HG03439 (cell line): ENCODE results near the gene TCEAL2.
"Not testable (repeated sequence)": the region's sequence is repeated elsewhere in the genome, so short reads cannot be mapped to it uniquely, and the experiment has no call there.

Experiments used
- ATAC-seq: cut with Tn5 transposase; IDR thresholded peaks from one replicate; pipeline ENCODE4 v1.9.1; 2021; ENCODE audit warnings: mild to moderate bottlenecking, moderate library complexity; ENCODE audit not compliant: unreplicated experiment

Gene TCEAL2

DNA sequence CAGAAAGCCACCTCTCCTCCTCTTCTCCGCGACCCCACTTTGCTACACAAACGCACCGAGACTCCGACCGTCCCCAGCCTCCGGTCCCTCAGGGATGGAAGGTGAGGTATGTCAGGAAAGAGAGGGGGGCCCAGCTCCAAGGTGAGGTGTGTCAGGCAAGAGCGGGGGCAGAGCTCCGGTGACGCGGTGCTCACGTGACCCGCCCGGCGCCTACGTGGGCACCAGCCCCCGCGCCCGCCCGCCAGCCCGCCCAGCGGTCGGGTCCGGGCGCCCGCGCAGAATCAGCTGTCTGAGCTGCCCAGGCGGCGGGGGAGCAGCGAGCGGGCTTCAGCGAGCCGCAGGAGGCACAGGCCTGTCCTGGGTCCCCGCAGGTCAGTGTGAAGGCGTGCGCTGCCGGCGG lies at the start of gene TCEAL2:
Gene TCEAL2, plus strand, starts transcription at position 244 of the 400 bp plus-strand sequence. CDS start 1,152 bp downstream, outside the sequence.
- not testable (repeated sequence) for ATAC-seq

DNA sequence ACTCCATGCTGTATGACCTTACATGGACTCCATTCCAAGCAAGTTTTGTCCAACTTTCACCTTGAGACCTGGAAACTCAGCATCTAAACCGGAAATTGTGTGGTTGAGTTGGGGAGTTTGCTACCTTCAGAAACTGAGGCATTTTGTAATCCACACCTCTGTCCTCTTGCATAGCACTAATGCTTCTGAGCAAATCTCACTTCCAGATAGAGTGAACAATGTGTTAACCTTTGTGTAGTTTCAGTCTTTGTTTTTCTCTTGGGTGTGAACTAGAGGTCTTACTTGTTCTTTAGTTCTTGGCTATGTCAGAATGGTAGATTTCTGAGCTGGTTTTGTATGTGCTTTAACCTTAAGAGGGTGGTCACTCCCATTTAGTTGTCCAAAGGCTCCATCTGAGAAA lies 48.1 kb upstream of the TCEAL2 start:
- no peak for ATAC-seq

DNA sequence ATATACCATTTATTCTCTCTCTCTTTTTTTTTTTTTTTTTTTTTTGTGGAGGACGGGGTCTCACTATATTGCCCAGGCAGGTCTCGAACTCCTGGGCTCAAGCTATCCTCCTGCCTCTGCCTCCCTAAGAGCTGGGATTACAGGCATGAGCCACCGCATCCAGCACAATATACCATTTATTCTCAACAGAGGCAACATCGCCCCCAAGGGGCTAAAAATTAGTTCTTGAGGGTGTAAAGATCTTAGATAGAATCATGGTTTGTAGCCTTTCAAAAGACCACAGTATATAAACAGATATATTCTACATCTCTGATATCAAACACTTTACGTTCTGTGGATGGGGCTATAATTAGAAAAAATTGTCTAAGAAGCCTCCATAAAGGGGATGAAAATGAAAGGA lies 39.8 kb upstream of the TCEAL2 start:
- no peak for ATAC-seq

DNA sequence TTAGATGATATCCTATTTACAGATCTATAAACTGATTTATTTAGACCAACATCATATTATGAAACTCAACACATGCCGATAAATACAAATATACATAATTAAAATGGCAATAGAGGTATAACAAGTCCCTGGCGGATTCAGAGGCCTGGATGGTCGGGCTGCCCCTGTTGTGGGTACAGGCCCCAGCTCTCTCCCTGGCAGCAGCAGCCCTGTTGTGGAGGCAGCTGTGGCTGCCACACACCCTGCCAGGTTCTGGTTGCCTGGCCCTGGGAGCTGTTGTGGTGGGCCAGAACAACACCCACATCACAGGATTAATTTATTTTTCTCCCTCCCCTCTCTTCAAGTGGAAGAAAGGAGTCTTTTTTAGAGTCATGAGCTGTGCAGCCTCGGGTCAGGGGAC lies 12.1 kb upstream of the TCEAL2 start:
- ATAC-seq, result no peak

DNA sequence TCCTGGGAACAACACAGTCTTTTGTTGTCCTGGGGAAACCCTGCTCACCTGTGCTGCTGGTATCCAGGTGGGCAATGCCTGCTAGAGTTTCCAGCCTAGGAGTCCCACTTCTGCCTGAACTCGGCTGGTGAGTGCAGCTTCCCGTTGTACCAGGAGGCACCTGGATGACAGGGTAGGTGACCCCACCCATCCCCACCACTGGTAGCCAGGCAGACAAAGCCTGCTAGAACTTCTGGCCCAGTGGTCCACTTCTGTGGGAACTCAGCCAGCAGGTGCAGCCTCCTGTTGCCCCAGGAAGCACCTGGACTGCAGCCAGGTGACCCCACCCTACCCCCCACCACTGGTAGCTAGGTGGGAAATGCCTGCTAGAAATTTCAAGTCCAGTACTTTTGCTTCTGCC lies 9.7 kb upstream of the TCEAL2 start:
- ATAC-seq, result no peak

DNA sequence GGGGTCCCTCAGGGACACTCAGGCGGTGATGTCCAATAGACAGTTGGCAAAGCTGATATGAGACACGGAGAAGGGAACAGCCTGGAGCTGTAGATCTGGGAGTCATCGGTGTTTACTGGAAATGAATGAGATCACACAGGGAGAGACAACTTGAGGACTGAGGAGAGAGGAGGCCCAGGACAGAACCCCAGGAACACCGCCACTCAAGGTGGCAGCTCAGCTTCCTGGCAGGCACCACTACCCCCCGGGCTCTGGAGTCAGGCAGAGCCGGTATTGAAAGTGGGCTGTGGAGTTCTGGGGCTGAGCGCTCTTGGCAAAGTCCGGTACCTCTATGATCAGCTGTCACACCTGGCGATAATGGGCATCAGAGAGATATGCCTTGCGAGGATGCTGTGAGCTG lies 465 bp upstream of the TCEAL2 start:
- not testable (repeated sequence) for ATAC-seq

DNA sequence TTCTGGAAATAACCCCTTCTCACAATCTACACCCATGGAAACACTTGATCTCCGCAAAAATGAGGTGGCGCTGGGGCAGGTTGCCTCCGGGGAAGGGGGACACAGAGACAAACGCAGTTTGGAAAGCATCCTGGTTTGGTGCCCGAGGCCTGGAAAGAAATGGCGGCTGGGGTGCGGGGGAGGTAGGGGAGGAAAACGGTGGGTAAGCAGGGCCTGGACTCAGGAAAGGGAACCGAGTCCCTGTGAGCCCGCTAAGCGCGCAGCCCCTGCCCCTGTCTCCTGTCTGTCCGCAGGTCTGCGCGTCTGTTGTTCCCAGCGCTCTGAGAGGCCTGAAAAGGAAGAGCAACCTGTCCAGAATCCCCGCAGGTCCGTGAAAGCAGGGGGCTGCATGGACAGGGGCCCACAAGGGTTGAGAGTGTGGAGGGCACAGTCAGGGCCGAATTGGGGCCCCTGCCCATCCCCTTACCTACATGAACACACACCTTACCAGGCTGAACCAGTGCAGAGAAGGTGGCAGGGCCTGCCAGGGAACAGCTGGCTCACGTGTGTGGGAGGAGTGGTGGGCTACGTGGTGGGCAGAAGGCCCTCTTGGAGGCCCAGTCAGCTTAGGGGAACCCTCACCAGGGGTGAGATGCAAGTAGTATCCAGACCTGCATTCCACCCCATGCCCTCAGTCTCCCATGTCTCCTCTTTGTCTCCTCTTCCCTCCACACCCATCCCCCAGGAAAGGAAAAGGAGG lies 770 bp downstream of the TCEAL2 start:
- ATAC-seq, result not testable (repeated sequence)

DNA sequence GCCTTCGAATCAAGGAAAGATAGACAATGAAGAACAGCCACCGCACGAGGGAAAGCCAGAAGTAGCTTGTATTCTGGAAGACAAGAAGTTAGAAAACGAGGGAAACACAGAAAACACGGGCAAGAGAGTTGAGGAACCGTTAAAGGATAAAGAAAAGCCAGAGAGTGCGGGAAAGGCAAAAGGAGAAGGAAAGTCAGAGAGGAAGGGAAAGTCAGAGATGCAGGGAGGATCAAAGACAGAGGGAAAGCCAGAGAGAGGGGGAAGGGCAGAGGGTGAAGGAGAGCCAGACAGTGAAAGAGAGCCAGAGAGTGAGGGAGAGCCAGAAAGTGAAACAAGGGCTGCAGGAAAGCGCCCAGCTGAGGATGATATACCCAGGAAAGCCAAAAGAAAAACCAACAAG lies 1.4 kb downstream of the TCEAL2 start:
- ATAC-seq, result no peak

DNA sequence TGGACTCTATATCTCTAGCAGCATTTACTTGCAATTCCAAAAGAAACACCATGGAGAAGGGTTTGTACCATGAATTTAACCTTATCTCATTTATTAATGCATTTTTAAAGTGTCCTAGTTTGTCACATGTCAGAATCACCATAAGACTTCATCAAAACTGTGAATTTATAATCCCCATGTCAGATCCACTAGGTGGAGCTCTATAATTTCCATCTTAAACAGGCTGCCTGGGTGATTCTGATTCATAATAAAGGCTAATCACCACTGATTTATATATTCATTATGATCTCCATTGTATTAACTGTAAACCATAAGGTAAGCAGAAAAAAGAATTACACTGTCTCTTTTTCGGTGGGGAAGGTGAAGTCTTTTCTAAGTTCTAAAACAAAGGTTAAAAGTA lies 4.0 kb downstream of the TCEAL2 start:
- no peak for ATAC-seq

DNA sequence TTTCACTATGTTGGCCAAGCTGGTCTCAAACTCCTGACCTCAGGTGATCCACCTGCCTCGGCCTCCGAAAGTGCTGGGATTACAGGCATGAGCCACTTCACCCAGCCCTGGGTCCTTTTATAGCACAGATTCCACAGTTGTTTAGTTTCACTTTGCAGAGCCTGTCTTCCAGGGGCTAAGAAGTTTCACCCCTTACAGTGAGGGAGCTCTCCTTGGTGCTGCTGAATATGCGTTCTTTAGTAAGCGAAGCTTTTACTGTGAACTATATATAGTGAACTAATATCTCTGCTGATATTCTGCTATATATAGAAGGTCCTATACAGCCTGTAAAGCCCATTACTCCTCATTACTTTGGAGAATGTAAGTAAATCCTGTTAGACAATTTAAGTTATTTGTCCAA lies 12.6 kb downstream of the TCEAL2 start:
- ATAC-seq, result no peak

DNA sequence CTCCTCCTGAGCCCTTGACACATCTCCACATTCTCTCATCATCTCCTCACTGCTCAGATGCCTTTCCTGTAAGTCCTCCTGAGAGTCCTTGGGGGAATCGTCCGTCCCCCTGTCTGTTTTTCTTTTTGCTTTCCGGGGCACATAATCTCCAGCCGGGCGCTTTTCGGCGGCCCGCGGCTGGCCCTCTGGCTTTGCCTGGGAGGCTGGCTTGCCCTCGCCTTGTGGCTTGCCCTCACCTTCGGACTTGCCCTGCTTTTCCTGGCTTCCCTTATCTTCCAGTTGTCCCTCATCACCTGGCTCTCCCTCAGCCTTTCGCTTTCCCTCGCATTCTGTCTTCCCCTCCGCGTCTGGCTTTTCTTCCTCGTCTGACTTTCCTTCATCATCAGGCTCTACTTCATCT lies 15.4 kb downstream of the TCEAL2 start:
- not testable (repeated sequence) for ATAC-seq

DNA sequence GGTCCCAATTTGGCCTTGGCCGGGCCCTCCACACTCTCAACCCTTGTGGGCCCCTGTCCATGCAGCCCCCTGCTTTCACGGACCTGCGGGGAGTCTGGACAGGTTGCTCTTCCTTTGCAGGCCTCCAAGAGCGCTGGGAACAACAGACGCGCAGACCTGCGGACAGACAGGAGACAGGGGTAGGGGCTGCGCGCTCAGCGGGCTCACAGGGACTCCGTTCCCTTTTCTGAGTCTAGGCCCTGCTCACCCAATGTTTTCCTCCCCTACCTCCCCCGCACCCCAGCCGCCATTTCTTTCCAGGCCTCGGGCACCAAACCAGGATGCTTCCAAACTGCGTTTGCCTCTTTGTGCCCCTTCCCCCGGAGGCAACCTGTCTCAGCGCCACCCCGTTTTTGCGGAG lies 16.2 kb downstream of the TCEAL2 start:
- ATAC-seq, result not testable (repeated sequence)

DNA sequence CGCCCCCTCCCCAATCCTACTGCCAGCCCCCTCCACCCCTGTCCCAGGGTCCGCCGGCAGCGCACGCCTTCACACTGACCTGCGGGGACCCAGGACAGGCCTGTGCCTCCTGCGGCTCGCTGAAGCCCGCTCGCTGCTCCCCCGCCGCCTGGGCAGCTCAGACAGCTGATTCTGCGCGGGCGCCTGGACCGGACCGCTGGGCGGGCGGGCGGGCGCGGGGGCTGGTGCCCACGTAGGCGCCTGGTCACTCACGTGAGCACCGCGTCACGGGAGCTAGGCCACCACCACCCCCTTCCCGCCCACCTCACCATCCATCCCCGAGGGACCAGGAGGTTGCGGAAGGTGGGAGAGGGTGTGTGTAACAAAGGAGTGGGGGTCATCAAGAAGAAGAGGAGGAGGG lies 16.8 kb downstream of the TCEAL2 start, which contains the start of gene TCEAL6:
Gene TCEAL6, minus strand, starts transcription at position 208 of the 400 bp plus-strand sequence.
- not testable (repeated sequence) for ATAC-seq

DNA sequence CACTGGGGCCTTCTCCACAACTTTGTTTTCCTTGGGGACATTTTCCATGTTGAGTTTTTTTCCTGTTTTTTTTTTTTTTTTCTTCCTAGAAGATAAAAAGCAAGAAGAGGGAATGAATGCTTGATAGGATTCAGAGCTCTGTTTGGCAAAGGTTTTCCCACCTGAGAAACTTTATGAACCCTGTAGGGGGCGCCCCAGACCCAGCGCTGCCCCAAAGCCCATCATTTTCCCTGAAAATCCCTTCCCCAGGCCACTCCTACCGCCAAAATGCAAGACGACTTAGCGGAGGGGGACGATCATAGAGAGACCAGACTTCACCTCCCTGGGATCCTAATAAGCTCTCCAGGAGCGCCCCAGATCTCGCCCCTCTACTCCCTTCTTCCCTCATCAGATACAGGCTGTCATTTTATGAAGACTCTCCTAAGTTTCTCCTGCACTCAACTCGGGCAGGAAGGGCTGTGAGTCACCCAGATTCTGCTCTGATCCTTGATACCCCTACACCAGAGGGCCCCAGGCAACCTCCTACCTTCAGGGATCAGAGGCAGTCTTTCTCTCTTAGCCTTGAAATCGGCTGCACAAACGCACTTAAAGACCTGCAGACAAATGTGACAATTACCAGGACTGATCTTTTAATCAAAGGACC lies 28.9 kb downstream of the TCEAL2 start:
- ATAC-seq, result no peak

DNA sequence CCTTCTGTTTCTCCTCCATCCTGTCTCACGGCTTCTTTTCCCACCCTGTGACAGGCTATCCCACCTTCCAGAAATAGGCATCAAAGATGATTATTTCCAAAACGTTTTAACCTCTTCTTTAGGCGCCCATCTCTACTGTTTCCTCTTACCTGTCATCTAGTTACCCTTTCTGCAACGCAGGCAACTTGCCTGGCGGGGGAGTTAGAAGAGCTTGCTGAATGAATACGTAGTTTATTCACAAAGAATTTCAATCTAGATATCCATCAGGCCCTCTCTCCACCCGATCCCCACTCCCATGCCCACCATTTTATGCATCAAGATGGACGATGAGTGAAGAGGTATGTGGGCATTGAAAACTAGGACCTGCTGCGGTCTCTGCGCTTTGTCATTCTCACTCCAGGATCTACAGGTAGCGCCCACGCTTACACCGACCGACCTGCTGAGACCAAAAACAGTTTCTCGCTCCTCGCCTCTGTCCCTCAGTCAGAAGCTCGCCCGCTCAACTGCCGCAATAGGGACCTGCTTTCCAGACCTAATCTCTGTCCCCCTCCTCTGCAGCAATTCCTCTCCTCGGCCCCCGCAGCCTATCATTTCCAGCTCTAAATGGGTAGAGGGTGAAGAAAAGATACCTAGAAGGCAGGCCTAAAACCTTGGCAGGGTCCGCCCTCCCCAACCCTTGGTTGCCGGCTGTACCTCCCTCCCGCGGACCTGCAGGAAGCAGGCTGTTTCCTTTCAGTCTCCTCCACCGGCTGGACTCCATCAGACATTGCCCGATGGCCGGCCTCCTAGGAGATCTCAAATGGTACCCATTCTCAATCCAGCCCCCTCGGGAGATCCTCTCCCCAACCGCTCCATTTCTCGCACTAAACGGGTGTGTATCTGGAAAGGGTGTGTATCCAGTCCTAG lies 29.7 kb downstream of the TCEAL2 start:
- peak; percentile 50 for ATAC-seq

DNA sequence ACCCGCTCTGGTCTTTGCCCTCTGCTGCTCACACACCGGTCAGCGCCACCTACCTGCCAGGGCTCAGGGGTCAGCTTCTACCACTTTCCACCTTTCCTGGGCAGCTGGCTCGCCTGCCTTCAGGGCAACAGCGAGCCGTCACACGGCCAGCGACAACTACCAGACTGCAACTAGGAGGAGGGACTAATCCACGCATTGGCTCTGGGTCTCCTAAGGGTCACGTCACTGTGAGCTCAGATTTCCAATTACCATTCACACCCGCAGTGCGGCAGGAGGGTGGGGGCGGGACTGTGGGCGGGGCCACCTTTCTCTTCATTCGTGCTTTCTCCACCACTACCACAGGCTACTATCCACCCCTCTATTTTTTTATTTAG lies 30.3 kb downstream of the TCEAL2 start, which contains the start of gene BEX5:
Gene BEX5, minus strand, starts transcription at position 172 of the 374 bp plus-strand sequence. CDS start 1,712 bp downstream, outside the sequence.
- ATAC-seq, result peak; percentile 97
